ENCODE results near the gene APC2.

DNA sequence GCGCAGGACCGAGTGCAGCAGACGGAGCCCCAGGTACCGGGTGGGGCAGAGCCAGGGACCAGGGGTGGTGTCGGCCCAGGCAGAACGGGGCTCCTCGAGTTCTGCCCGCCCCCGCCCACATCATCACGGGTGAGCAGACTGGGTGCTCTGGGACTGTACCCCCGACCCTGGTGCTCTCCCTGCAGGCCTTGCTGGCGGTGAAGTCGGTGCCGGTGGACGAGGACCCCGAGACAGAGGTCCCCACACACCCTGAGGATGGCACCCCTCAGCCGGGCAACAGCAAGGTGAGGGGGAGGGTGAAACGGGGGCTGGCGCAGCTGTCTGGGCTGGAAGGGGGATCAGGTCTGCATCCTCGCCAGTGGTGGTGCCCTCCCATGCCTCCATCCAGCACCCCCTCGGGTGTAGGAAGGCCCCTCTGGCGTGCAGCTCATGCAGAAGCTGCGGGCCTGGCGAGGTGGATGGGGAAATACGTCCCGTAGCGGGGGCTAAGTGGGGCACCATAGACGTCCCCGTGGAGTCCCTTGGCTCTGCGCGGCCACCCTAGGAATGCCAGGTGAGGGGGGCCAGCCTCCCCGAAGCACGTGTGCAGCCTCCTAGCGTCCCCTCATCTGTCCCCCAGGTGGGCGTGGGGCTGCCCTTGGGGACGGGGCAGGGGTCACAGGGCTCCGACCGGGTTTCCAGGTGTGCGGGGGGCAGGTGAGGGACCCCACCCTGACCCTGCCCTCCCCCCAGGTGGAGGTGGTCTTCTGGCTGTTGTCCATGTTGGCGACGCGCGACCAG, 6.4 kb downstream of the APC2 start:
- TF ChIP-seq POLR2A (IDR thresholded peaks at IDR 0.05), result no peak
- TF ChIP-seq, protein P1, sequence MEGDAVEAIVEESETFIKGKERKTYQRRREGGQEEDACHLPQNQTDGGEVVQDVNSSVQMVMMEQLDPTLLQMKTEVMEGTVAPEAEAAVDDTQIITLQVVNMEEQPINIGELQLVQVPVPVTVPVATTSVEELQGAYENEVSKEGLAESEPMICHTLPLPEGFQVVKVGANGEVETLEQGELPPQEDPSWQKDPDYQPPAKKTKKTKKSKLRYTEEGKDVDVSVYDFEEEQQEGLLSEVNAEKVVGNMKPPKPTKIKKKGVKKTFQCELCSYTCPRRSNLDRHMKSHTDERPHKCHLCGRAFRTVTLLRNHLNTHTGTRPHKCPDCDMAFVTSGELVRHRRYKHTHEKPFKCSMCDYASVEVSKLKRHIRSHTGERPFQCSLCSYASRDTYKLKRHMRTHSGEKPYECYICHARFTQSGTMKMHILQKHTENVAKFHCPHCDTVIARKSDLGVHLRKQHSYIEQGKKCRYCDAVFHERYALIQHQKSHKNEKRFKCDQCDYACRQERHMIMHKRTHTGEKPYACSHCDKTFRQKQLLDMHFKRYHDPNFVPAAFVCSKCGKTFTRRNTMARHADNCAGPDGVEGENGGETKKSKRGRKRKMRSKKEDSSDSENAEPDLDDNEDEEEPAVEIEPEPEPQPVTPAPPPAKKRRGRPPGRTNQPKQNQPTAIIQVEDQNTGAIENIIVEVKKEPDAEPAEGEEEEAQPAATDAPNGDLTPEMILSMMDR (IDR thresholded peaks at IDR 0.05), result no peak
